ENCODE measurements around the gene PGA5. TPM values are rescaled to one million over a fixed set of nuclear protein-coding genes. Genes with fewer than 3 reads are reported as not detected.
"Not testable (repeated sequence)": the region's sequence is repeated elsewhere in the genome, so short reads cannot be mapped to it uniquely, and the experiment has no call there.

PGA5 gene
- total RNA-seq, 1 donor from 2014 or later: 0.60 TPM

DNA sequence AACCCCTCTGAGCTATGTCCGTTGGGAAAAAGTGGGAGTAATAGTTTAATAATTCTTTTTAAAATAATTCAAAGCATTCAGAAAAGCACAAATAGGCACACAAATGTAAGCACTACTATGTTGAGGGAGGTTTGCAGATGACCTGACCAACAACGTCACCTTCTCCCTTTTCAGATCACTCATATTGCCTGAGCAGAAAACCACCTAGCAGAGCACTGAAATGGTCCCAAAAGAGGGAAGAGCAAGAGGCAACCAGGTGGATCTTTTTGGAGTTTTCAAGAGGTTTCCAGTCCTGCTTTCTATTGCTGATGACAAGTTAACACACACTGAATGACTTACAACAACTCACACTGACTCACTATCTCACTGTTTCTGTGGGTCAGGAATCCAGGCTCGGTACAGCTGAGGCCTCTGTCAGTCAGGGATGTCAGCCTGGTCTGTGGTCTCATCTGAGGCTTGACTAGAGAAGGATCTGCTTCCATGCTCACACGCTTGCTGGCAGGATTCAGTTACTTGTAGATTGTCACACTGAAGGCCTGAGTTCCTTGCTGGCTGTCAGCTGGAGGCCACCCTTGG, 41.9 kb upstream of the PGA5 start:
- peaks cover 19% of the 10 kb centered on the region for H3K27me3 Mint-ChIP-seq
- DNase-seq (ENCODE audit: low spot score, unreplicated experiment): no peak
- peaks cover 8% of the 10 kb centered on the region for H3K4me1 Mint-ChIP-seq (ENCODE audit: low read depth)
- H3K9me3 Mint-ChIP-seq (ENCODE audit: low read depth): peaks cover 4% of the 10 kb centered on the region
- no peak overlapping the region for H3K4me3 Mint-ChIP-seq (ENCODE audit: low read depth)
- no peaks in the 10 kb centered on the region for H3K36me3 Mint-ChIP-seq (ENCODE audit: insufficient read depth)
- TF ChIP-seq, protein P1, sequence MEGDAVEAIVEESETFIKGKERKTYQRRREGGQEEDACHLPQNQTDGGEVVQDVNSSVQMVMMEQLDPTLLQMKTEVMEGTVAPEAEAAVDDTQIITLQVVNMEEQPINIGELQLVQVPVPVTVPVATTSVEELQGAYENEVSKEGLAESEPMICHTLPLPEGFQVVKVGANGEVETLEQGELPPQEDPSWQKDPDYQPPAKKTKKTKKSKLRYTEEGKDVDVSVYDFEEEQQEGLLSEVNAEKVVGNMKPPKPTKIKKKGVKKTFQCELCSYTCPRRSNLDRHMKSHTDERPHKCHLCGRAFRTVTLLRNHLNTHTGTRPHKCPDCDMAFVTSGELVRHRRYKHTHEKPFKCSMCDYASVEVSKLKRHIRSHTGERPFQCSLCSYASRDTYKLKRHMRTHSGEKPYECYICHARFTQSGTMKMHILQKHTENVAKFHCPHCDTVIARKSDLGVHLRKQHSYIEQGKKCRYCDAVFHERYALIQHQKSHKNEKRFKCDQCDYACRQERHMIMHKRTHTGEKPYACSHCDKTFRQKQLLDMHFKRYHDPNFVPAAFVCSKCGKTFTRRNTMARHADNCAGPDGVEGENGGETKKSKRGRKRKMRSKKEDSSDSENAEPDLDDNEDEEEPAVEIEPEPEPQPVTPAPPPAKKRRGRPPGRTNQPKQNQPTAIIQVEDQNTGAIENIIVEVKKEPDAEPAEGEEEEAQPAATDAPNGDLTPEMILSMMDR (IDR thresholded peaks at IDR 0.05; ENCODE audit: unreplicated experiment): no peak
- no peak overlapping the region for H3K27ac Mint-ChIP-seq

DNA sequence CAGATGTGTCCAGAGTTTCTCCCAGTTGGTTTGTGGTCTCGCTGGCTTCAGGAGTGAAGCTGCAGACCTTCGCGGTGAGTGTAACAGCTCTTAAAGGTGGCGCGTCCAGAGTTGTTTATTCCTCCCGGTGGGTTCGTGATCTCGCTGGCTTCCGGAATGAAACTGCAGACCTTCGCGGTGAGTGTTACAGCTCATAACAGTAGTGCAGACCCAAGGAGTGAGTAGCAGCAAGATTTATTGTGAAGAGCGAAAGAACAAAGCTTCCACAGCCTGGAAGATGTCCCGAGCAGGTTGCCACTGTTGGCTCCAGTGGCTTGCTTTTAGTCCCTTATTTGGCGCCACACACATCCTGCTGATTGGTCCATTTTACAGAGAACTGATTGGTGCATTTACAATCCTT, 39.5 kb upstream of the PGA5 start:
- Mint-ChIP-seq H3K4me3 (ENCODE audit: low read depth) (no peak overlapping the region), H3K9me3 (ENCODE audit: low read depth) (peaks cover 4% of the 10 kb centered on the region), H3K36me3 (ENCODE audit: insufficient read depth) (no peaks in the 10 kb centered on the region), H3K4me1 (ENCODE audit: low read depth) (peaks cover 4% of the 10 kb centered on the region), H3K27ac (no peak overlapping the region), H3K27me3 (peaks cover 22% of the 10 kb centered on the region)
- no peak for DNase-seq (ENCODE audit: low spot score, unreplicated experiment)
- TF ChIP-seq, protein P1 (IDR thresholded peaks at IDR 0.05; ENCODE audit: unreplicated experiment): no peak

DNA sequence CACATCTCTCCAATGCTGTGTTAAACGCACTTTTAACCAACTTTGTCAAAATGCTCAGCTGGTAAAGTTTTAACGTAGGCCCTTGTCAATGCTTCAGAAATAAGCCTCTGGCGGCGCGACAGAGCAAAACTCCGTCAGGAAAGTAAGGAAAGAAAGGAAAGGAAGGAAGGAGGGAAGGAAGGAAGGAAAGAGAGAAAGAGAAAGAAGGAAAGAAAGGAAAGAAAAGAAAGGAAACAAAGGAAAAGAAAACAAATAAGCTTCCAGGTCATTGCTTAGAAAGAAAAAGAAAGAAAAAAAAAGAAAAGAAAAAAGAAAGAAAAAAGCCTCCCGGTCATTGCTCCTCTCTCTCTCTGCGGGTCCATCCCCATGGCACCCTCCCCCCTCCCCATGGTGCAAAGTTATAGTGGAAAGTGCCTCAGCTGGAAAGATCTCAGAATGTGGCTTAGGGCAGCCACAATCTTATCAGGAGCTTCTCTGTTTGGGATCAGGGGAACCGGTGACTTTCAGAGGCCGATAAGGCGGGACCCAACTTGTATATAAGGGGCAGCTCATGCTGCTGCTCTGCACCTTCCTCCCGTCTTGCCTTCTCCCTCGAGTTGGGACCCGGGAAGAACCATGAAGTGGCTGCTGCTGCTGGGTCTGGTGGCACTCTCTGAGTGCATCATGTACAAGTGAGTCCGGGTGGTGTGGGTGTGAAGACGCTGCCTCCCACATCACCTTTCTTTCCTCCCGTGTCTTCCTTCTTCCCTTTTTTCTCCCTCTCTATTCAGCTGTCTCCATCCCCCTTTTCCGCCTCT, 37.8 kb upstream of the PGA5 start, which contains the start of gene PGA3:
TSS of gene PGA3 (plus strand) at position 566 of the 797 bp plus-strand sequence. CDS start at position 616, 50 bp downstream.
- peaks cover 22% of the 10 kb centered on the region for H3K27me3 Mint-ChIP-seq
- H3K4me3 Mint-ChIP-seq (ENCODE audit: low read depth); H3K27ac Mint-ChIP-seq; H3K9me3 Mint-ChIP-seq (ENCODE audit: low read depth); H3K4me1 Mint-ChIP-seq (ENCODE audit: low read depth); H3K36me3 Mint-ChIP-seq (ENCODE audit: insufficient read depth); DNase-seq (ENCODE audit: low spot score, unreplicated experiment): not testable (repeated sequence)

DNA sequence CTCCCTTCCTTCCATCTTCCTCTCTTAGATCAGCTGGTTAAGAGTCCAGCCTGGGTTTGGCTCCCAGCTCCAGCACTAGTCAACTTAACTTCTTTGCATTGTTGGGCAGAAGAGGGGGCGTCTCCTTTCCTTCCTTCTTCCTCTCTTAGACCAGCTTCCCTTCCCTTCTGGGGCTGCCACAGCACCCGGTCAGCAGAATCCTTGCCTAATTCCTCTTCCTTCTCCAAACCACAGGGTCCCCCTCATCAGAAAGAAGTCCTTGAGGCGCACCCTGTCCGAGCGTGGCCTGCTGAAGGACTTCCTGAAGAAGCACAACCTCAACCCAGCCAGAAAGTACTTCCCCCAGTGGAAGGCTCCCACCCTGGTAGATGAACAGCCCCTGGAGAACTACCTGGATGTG, 37.1 kb upstream of the PGA5 start:
- not testable (repeated sequence) for H3K4me1 Mint-ChIP-seq (ENCODE audit: low read depth); H3K36me3 Mint-ChIP-seq (ENCODE audit: insufficient read depth); H3K9me3 Mint-ChIP-seq (ENCODE audit: low read depth); DNase-seq (ENCODE audit: low spot score, unreplicated experiment); H3K4me3 Mint-ChIP-seq (ENCODE audit: low read depth); H3K27ac Mint-ChIP-seq
- peaks cover 22% of the 10 kb centered on the region for H3K27me3 Mint-ChIP-seq

DNA sequence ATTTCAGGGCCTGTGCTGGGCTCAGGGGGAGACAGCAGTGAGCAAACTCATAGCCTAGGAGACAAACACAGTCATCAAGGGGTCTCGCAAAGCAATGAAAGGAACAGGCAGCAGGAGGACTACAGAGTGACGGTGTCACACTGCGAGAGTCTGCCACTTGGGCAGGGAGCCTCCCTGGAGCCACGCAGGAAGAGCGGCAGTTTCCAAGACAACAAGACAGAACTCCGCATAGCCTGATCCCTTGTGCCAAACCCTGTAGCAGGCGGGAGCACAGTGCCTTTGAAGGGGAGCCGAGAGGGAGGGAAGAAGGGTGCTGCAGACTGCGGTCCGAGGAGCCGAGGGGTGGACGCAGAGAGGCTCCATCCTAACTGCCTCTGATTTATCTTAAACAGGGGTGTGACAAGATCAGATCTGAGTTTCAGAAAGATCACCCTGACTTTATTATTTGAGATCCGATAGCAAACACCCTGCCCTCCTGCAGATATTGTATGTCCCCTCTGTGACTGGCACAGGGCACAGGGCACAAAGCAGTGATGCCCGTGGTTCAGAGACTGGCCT, 36.4 kb upstream of the PGA5 start:
- not testable (repeated sequence) for H3K9me3 Mint-ChIP-seq (ENCODE audit: low read depth); H3K36me3 Mint-ChIP-seq (ENCODE audit: insufficient read depth); H3K4me1 Mint-ChIP-seq (ENCODE audit: low read depth); H3K4me3 Mint-ChIP-seq (ENCODE audit: low read depth); H3K27ac Mint-ChIP-seq; DNase-seq (ENCODE audit: low spot score, unreplicated experiment)
- H3K27me3 Mint-ChIP-seq: peaks cover 22% of the 10 kb centered on the region

DNA sequence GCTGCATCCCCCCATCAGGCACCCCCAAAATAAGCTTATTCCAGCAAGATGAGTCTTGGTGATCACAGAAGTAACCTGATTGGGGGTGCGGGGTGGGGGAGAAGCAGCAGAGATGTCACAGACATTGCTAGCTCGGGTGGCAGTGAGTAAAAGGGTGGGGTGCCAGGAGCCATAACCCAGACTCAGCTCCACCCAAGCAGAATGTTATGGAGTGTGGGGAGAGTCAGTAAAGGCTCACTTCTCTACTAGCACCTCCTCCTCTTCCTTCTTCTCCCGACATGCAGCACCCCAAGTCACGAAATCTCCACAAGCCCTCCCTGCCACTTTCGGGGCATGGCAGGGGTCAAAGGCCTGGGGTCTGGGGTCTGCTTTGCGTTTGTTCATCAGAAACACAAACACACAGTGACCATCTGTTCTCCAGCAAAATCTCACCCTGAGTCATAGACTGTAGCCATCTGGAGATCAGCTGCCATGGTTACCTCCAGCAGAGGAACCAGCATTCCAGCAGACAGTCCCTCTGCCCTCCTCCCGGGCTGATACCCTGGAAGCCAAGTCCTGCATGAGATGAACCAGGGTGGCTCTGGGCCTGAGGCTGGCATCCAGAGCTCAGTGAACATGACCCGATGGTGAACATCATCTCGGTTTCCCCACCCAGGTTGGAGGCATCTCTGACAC, 33.2 kb upstream of the PGA5 start:
- not testable (repeated sequence) for H3K27ac Mint-ChIP-seq; H3K36me3 Mint-ChIP-seq (ENCODE audit: insufficient read depth); H3K4me3 Mint-ChIP-seq (ENCODE audit: low read depth); H3K9me3 Mint-ChIP-seq (ENCODE audit: low read depth); DNase-seq (ENCODE audit: low spot score, unreplicated experiment); H3K4me1 Mint-ChIP-seq (ENCODE audit: low read depth)
- peaks cover 19% of the 10 kb centered on the region for H3K27me3 Mint-ChIP-seq

DNA sequence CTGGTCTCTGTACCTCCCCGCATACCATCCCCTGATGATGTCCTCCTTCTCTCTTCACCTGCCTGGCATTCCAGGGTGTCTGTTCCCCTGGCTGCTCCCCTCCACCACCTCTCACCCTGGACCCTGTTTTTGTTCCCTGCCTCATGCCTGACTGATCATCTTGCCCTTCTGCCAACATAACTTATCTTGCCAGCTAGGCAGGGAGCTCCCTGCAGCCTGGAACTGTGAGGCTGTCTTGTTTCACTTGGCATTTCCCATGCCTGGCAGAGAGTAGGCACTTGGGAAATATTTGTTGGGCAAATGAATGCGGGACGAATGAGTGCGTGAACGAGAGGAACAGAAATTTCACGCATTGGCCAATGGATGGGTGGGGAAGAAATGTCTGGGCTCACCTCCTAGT, 30.3 kb upstream of the PGA5 start:
- not testable (repeated sequence) for H3K27me3 Mint-ChIP-seq; H3K27ac Mint-ChIP-seq; H3K4me1 Mint-ChIP-seq (ENCODE audit: low read depth); H3K36me3 Mint-ChIP-seq (ENCODE audit: insufficient read depth); H3K9me3 Mint-ChIP-seq (ENCODE audit: low read depth); DNase-seq (ENCODE audit: low spot score, unreplicated experiment); H3K4me3 Mint-ChIP-seq (ENCODE audit: low read depth)

DNA sequence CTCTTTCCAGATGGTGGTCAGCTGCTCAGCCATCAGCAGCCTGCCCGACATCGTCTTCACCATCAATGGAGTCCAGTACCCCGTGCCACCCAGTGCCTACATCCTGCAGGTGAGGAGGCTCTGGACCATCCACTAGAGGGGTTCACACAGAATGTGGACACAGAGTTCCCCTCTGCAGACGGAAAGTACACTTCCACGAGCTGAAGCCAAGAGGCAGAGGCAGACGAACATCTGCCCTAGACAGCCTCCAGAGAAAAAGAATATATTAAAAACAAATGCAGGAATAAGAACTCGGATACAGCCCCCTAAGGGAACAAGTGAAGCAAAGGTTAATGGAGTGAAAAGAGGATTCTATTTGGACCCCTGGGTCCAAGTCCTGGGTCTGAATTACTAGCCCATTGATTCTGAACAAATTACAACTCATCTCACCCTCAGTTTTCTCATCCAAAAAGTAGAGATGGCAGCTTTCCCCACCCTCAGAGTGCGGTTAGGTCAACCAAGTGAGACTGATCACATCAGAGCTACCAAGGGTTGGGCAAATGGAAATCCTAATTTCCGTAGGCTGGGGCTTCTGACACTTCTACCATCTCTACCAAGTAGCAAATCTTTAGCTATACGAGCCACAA, 29.5 kb upstream of the PGA5 start:
- H3K27me3 Mint-ChIP-seq; H3K27ac Mint-ChIP-seq; H3K9me3 Mint-ChIP-seq (ENCODE audit: low read depth); DNase-seq (ENCODE audit: low spot score, unreplicated experiment); H3K36me3 Mint-ChIP-seq (ENCODE audit: insufficient read depth); H3K4me3 Mint-ChIP-seq (ENCODE audit: low read depth); H3K4me1 Mint-ChIP-seq (ENCODE audit: low read depth): not testable (repeated sequence)

DNA sequence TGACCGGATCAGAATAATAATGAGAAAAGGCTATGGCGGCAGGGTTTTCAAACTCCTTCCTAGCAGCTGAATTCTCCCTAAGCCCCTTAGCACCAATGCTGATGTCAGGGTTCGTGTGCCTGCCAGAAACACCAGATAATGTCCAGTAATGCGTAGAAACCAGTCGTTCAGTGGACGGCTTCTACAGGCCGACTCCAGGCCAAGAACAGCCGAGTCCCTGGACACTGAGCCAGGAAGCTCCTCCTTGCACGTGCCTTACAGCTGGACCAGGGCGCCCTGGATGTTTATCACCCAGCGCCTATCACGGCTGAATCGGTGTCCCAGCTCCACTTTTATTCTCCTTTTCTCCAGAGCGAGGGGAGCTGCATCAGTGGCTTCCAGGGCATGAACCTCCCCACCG, 28.8 kb upstream of the PGA5 start:
- not testable (repeated sequence) for H3K36me3 Mint-ChIP-seq (ENCODE audit: insufficient read depth); H3K9me3 Mint-ChIP-seq (ENCODE audit: low read depth); H3K27ac Mint-ChIP-seq; H3K4me3 Mint-ChIP-seq (ENCODE audit: low read depth); H3K27me3 Mint-ChIP-seq; DNase-seq (ENCODE audit: low spot score, unreplicated experiment); H3K4me1 Mint-ChIP-seq (ENCODE audit: low read depth)

DNA sequence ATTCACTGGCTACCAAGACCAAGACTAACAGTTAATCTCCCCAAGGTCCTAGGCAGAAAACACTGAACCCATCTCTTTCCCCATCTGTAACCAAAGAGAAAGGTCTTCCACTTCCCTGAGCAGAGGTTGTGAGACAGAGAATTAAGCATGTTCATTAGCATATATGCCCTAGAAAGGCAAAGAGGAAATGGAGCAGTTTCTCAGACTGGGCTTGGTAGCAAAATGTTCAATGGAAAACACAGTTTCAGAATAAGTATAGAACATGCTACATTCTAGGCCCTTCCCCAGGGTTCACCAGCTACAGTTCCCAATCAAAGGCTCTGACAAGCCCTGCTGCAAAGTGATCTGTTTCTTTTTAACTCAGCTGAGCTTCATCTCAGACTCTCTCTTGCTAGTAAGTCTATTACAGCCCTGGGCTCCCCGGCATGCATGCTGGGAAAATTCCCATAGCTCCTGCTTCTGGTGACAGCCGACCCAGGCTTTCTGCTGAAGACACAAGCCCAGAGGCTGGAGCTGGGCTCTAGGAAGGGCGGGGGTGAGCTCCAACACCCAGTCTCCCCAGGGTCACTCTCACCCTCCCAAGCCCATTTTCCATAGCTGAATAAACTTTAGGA, 27.2 kb upstream of the PGA5 start:
- H3K4me1 Mint-ChIP-seq (ENCODE audit: low read depth); H3K27me3 Mint-ChIP-seq; H3K9me3 Mint-ChIP-seq (ENCODE audit: low read depth); DNase-seq (ENCODE audit: low spot score, unreplicated experiment); H3K36me3 Mint-ChIP-seq (ENCODE audit: insufficient read depth); H3K27ac Mint-ChIP-seq; H3K4me3 Mint-ChIP-seq (ENCODE audit: low read depth): not testable (repeated sequence)

Measured in progenitor cell of endocrine pancreas (in vitro differentiated cells).